Mesothelial cell of epicardium (in vitro differentiated cells): Measurements from ENCODE around the gene GALNT2. TPM values are rescaled to one million over a fixed set of nuclear protein-coding genes. Genes with fewer than 3 reads are reported as not detected.

Experiments used
- DNase-seq, 2 experiments: peaks; one replicate each; pipeline ENCODE4 v3.0.0; 2021; ENCODE audit warnings: low spot score in 2 of 2; ENCODE audit not compliant: unreplicated experiment in 2 of 2
- H3K27ac Mint-ChIP-seq: 2 replicates; pipeline ENCODE4 v1.8.0; 2021; ENCODE audit warnings: mixed read lengths
- H3K27me3 Mint-ChIP-seq: 2 replicates; pipeline ENCODE4 v1.8.0; 2021; ENCODE audit warnings: low read depth, mixed read lengths
- H3K36me3 Mint-ChIP-seq: 2 replicates; pipeline ENCODE4 v1.8.0; 2021; ENCODE audit warnings: mixed read lengths
- H3K4me1 Mint-ChIP-seq: 2 replicates; pipeline ENCODE4 v1.8.0; 2021; ENCODE audit warnings: mixed read lengths
- H3K4me3 Mint-ChIP-seq: 2 replicates; pipeline ENCODE4 v1.8.0; 2021; ENCODE audit warnings: mild to moderate bottlenecking, moderate library complexity, mixed read lengths
- H3K9me3 Mint-ChIP-seq: 2 replicates; pipeline ENCODE4 v1.8.0; 2021; ENCODE audit warnings: mixed read lengths
- CTCF ChIP-seq: fragments of 200-600 bp; sonication (generic); IDR thresholded peaks from one replicate; pipeline ENCODE4 v1.5.0; 2021; ENCODE audit warnings: antibody characterized with exemption; ENCODE audit not compliant: unreplicated experiment
- total RNA-seq: library from RNA; stranded (reverse); gene quantifications from 3 replicates; pipeline ENCODE4 v1.2.1, GENCODE V29; 2021

GALNT2 gene
- total RNA-seq, 1 donor from 2014 or later = 48.3 TPM

DNA sequence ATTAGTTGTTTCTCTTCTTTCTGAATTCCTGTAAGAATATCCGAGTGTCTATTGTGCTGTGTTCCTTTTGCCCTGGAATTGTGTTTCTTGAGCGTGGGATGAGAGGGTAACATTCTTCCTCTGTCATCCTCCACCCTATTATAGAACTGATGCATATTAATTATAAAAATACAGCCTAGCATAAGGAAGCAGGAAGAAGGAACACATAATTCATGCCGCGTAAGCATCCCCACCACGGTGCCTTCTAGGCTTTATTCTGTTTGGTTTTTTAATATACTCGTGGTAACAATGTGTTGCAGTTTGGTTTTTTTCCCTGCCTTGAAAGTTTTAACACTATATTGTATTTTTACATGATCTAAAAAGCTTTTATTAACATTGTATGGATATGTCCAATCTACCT, 65.7 kb downstream of the GALNT2 start:
- Mint-ChIP-seq H3K27me3 (peaks cover 1% of the 10 kb centered on the region), H3K4me3 (no peak overlapping the region), H3K4me1 (peaks cover 12% of the 10 kb centered on the region), H3K9me3 (no peaks in the 10 kb centered on the region), H3K27ac (no peak overlapping the region), H3K36me3 (no peaks in the 10 kb centered on the region)
- no peak for TF ChIP-seq CTCF
- DNase-seq = no peak

GRCh38 chr1:230135726-230136125, 68.7 kb downstream of the GALNT2 start:
- DNase-seq = no peak
- TF ChIP-seq CTCF = no peak
- H3K9me3 Mint-ChIP-seq = no peaks in the 10 kb centered on the region
- peaks cover 1% of the 10 kb centered on the region for H3K27me3 Mint-ChIP-seq
- H3K27ac Mint-ChIP-seq = no peak overlapping the region
- H3K4me3 Mint-ChIP-seq = no peak overlapping the region
- peaks cover 19% of the 10 kb centered on the region for H3K4me1 Mint-ChIP-seq
- H3K36me3 Mint-ChIP-seq = no peaks in the 10 kb centered on the region

GRCh38 chr1:230136453-230137336, 69.7 kb downstream of the GALNT2 start:
- TF ChIP-seq CTCF = no peak
- peaks cover 1% of the 10 kb centered on the region for H3K27me3 Mint-ChIP-seq
- DNase-seq = no peak
- H3K4me3 Mint-ChIP-seq = no peak overlapping the region
- H3K27ac Mint-ChIP-seq = no peak overlapping the region
- H3K36me3 Mint-ChIP-seq = no peaks in the 10 kb centered on the region
- peaks cover 24% of the 10 kb centered on the region for H3K4me1 Mint-ChIP-seq
- no peaks in the 10 kb centered on the region for H3K9me3 Mint-ChIP-seq

- H3K4me1 Mint-ChIP-seq = peaks cover 24% of the 10 kb centered on the region
- TF ChIP-seq CTCF = no peak
- H3K27me3 Mint-ChIP-seq = peaks cover 1% of the 10 kb centered on the region
- no peaks in the 10 kb centered on the region for H3K36me3 Mint-ChIP-seq
- H3K27ac Mint-ChIP-seq = no peak overlapping the region
- no peak overlapping the region for H3K4me3 Mint-ChIP-seq
- DNase-seq = no peak
- H3K9me3 Mint-ChIP-seq = no peaks in the 10 kb centered on the region
Measured at GRCh38 chr1:230137337-230137815, 70.3 kb downstream of the GALNT2 start.

DNA sequence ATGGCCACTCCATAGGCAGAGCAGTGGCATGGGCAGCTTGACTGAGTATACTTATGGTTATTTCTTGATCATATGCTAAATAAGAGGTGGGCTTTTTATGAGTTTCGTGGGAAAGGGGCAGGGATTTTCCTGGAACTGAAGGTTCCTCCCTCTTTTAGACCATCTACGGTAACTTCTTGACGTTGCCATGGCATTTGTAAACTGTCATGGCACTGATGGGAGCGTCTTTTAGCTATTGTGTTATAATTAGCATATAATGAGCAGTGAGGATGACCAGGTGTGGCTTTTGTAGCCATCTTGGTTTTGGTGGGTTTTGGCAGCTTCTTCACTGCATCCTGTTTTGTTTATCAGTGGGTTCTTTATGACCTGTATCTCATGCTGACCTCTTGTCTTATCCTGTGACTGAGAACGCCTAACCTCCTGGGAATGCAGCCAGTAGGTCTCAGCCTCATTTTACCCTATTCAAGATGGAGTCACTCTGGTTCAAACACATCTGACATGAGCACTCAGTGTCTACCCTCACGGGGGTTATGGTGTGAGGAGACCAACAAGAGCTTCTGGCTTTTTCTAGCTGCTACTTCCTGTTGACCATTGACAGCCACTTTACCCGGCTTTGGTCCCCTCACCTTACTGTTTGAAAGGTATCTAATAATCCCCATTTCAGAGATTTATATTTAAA, 71.7 kb downstream of the GALNT2 start:
- Mint-ChIP-seq H3K27me3 (peaks cover 1% of the 10 kb centered on the region), H3K4me3 (no peak overlapping the region), H3K36me3 (no peaks in the 10 kb centered on the region), H3K27ac (no peak overlapping the region), H3K9me3 (no peaks in the 10 kb centered on the region), H3K4me1 (peaks cover 26% of the 10 kb centered on the region)
- TF ChIP-seq CTCF = no peak
- no peak for DNase-seq
